Adrenal gland (tissue), 12 donors: ENCODE data around the gene CDC14B. TPM values are rescaled to one million over a fixed set of nuclear protein-coding genes. Genes with fewer than 3 reads are reported as not detected.
A peak's percentile ranks its signal among the peaks of the same experiment; 100 is the strongest.

ENCODE experiments used
- DNase-seq, 7 donors: peaks; one replicate each; pipeline ENCODE4 v3.0.0-alpha.2; 2019 to 2020
- H3K27ac ChIP-seq, 5 donors: fragments of 200-600 bp; sonication (generic) in 4 of 5; 1 replicate in 3 of 5; 2 replicates in 2 of 5; pipeline versions ENCODE4 v1.5.1 to v1.8.0; 2016 to 2020; ENCODE audit warnings: mild to moderate bottlenecking in 1 of 5
- H3K27me3 ChIP-seq: fragments of 200-600 bp; 2 replicates; pipeline ENCODE4 v1.8.0; 2021
- H3K36me3 ChIP-seq, 2 donors: fragments of 200-600 bp; replicated peaks in 1 of 2; 1 replicate in 1 of 2; 2 replicates in 1 of 2; pipeline versions ENCODE4 v1.5.1 to v1.8.0; 2018 to 2022
- H3K4me1 ChIP-seq, 2 donors: fragments of 200-600 bp; replicated peaks in 1 of 2; 1 replicate in 1 of 2; 2 replicates in 1 of 2; pipeline versions ENCODE4 v1.5.1 to v1.8.0; 2018 to 2021
- H3K4me3 ChIP-seq, 4 donors: fragments of 200-600 bp; sonication (generic) in 3 of 4; one replicate each; pipeline ENCODE4 v1.5.1; 2016 to 2018
- H3K9me3 ChIP-seq, 3 donors: fragments of 200-600 bp; sonication (generic) in 1 of 3; replicated peaks in 1 of 3; 1 replicate in 2 of 3; 2 replicates in 1 of 3; pipeline versions ENCODE4 v1.5.1 to v1.8.0; 2016 to 2021
- CTCF ChIP-seq, 6 experiments: fragments of 450-650 bp in 4 of 6; fragments of 200-600 bp in 2 of 6; sonication (generic) in 1 of 6; IDR thresholded peaks; 1 replicate in 5 of 6; 2 replicates in 1 of 6; pipeline versions ENCODE4 v1.5.1 to v1.8.0; 2016 to 2021; ENCODE audit warnings: antibody characterized with exemption in 6 of 6, mild to moderate bottlenecking in 2 of 6, moderate library complexity in 1 of 6
- POLR2A ChIP-seq, 2 donors: fragments of 450-650 bp; IDR thresholded peaks; one replicate each; pipeline ENCODE4 v1.6.1; 2017; ENCODE audit warnings: antibody characterized with exemption in 2 of 2, mild to moderate bottlenecking in 2 of 2, moderate library complexity in 1 of 2
- WGBS, 4 donors: extraction: QIAGEN DNeasy Blood & Tissue Kit in 2 of 4; methylation state at CpG; one replicate each; pipeline versions ENCODE4 v1.1.5 to v1.1.7; 2013 to 2017; 5-methylcytosine and 5-hydroxymethylcytosine counted together
- intact Hi-C, 2 donors: fragments of 100-400 bp; cut with DNase I; formaldehyde crosslinking; loops; one replicate each; pipeline versions ENCODE4 v1.14.1 to v1.15.0; 2022 to 2023
- polyA plus RNA-seq, 3 donors: library from polyadenylated mRNA; stranded (reverse); fragments of 200-250 nt in 2 of 3; fragments of 350-450 nt in 1 of 3; fragmentation: Illumina TruSeq in 1 of 3; extraction: RNeasy Lipid Tissue Mini Kit (QIAGEN cat#74804) in 1 of 3; gene quantifications; one replicate each; pipeline ENCODE4 v1.2.3, GENCODE V29; 2013 to 2014
- total RNA-seq, 9 donors: library from RNA; depleted of rRNA in 4 of 9; stranded (reverse); fragments of >200 nt in 4 of 9; fragments of 120-200 nt in 1 of 9; fragmentation: NEBNext Ultra II Directional in 1 of 9; extraction: Animal tissue kit (Norgen Biotek cat#: 25700) in 1 of 9; gene quantifications; one replicate each; pipeline versions ENCODE4 v1.1.0 to v1.2.4, GENCODE V29; 2013 to 2023
- donor health status: healthy with polysubstance abuse.
- donor health status: Bipolar disorder and iron deficiency.
- donor health status: DM: yes; HTN: yes; CAD: no.
- donor health status: DM: no; HTN: no; CAD: no.
- donor health status: DM: no; HTN: no; CAD: no.
- donor health status: DM: yes; HTN: yes; CAD: no.

CDC14B gene
- total and polyA plus RNA-seq, 12 donors = 2.1 to 19.1 (median 10.2) TPM

DNA sequence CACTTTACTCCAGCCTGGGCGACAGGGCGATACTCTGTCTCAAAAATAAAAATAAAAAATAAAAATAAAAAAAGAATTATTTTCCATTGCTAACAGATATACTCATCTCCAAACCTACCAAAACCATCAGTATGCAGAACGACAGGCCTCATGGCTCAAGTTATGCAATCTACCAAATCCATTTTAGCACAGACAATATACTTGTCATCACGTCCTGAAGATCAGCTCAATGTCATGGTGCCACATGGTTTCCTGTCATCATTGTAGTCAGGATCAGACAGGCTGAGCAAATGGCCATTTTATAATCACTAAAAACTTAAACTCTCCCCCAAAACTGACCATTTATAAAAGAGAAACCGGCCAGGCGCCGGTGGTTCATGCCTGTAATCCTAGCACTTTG is 100.5 kb downstream of the CDC14B start:
- no peak for DNase-seq
- Histone ChIP-seq H3K36me3 (no peaks in the 10 kb centered on the region), H3K27me3 (no peaks in the 10 kb centered on the region), H3K4me1 (no peaks in the 10 kb centered on the region), H3K4me3 (no peak overlapping the region), H3K9me3 (no peaks in the 10 kb centered on the region), H3K27ac (no peak overlapping the region)
- intact Hi-C loops = no loop called here
- no peak for TF ChIP-seq CTCF (IDR thresholded peaks at IDR 0.05)
- no peak for TF ChIP-seq POLR2A (IDR thresholded peaks at IDR 0.05)
- 90 to 95% (median 93%) methylated on average over 7 of the region's 7 CpGs for WGBS, 4 donors

DNA sequence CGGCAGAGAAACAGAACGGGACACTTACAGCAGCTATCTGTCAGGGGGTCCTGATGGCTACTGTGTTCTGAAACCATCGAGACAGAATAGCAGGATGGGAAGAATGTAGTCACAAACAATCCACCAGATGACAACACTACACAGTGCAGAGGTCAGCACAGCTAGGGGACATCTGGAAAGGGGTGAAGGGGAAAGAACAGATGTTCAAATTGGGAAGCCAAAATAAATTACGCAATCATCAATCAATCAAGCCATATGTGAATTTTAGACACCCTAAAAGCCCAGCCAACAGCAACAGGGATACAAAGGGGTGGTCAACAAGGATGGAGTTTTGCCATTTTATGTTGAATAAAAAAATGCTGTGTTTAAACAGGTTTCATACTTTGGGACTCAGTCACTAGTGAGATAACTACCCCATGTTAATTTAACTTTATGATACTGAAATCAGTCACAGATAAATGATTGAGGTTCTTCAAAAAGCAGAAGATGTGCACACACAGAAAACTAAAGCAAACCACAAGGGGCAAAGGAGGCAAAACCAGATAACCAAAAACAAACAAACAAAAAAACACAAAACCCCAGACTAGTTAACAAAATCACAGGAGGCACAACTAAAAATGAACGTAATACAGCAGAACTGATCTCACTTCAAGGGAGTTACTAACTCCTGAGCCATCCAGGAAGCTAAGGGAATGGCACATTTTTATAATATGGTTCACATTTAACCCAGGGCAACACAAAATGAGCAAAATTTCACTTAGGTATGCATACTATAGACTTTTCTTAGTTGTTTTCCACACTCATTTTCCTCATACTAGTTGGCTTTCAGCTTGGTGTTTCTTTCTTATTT is 103.8 kb downstream of the CDC14B start:
- no peaks in the 10 kb centered on the region for H3K36me3 ChIP-seq
- H3K4me3 ChIP-seq = no peak overlapping the region
- peak overlapping the region in 2 of 5 donors; percentile 52 to 72 for H3K27ac ChIP-seq
- H3K9me3 ChIP-seq = no peaks in the 10 kb centered on the region
- TF ChIP-seq POLR2A (IDR thresholded peaks at IDR 0.05) = no peak
- no peak for TF ChIP-seq CTCF (IDR thresholded peaks at IDR 0.05)
- no peak for DNase-seq
- WGBS, 4 donors = 64 to 78% (median 72%) methylated on average over 5 of the region's 5 CpGs
- H3K27me3 ChIP-seq = no peaks in the 10 kb centered on the region
- intact Hi-C loops = no loop called here
- H3K4me1 ChIP-seq = no peaks in the 10 kb centered on the region

- no peak for DNase-seq
- no peaks in the 10 kb centered on the region for H3K36me3 ChIP-seq
- peaks cover 0 to 3% of the 10 kb centered on the region in 2 donors for H3K4me1 ChIP-seq
- H3K4me3 ChIP-seq = no peak overlapping the region
- WGBS, 4 donors = 77 to 94% (median 86%) methylated on average over 3 of the region's 3 CpGs
- intact Hi-C loops = no loop called here
- H3K27ac ChIP-seq = peak overlapping the region in 2 of 5 donors; percentile 52 to 72
- TF ChIP-seq CTCF (IDR thresholded peaks at IDR 0.05) = no peak
- H3K9me3 ChIP-seq = no peaks in the 10 kb centered on the region
- no peaks in the 10 kb centered on the region for H3K27me3 ChIP-seq
Observed at GRCh38 chr9:96514800-96515158, 104.9 kb downstream of the CDC14B start.

- H3K27me3 ChIP-seq = no peaks in the 10 kb centered on the region
- H3K36me3 ChIP-seq = no peaks in the 10 kb centered on the region
- no peak overlapping the region for H3K4me3 ChIP-seq
- peak overlapping the region in 2 of 5 donors; percentile 52 to 72 for H3K27ac ChIP-seq
- TF ChIP-seq POLR2A (IDR thresholded peaks at IDR 0.05) (no peak), CTCF (IDR thresholded peaks at IDR 0.05) (no peak)
- 77 to 83% (median 80%) methylated on average over 9 of the region's 9 CpGs for WGBS, 4 donors
- DNase-seq = no peak
- peaks cover 0 to 5% of the 10 kb centered on the region in 2 donors for H3K4me1 ChIP-seq
- H3K9me3 ChIP-seq = no peaks in the 10 kb centered on the region
- intact Hi-C loops = no loop called here
Observed at GRCh38 chr9:96514108-96514799, 105.4 kb downstream of the CDC14B start.
